T47D (cell line): ENCODE measurements around the gene ANKRD28.
"Not testable (repeated sequence)": the region's sequence is repeated elsewhere in the genome, so short reads cannot be mapped to it uniquely, and the experiment has no call there.

Experiments
- DNase-seq, 2 experiments: peaks; one replicate each; pipeline versions ENCODE4 v3.0.0 to v3.0.0-alpha.2; 2011 to 2012; ENCODE audit warnings: low read depth in 1 of 2, low spot score in 1 of 2
- JUND ChIP-seq: IDR thresholded peaks from 2 replicates; pipeline ENCODE4 v1.6.1; 2012; ENCODE audit warnings: low read depth
- in situ Hi-C: cut with HindIII; loops from 2 replicates; pipeline ENCODE4 v1.10.0; 2016; ENCODE audit warnings: low sequenced_read_pairs, low pct_unique_long_range_greater_than_20kb

ANKRD28 gene

GRCh38 chr3:15819043-15819442 lies 21.3 kb upstream of the ANKRD28 start:
- in situ Hi-C loops: no loop called here
- DNase-seq: no peak
- no peak for TF ChIP-seq JUND

- TF ChIP-seq JUND: no peak
- in situ Hi-C loops: no loop called here
- DNase-seq: peak; percentile 17 to 75
These were observed 17.9 kb upstream of the ANKRD28 start for GRCh38 chr3:15815696-15816095.

- in situ Hi-C loops, DNase-seq: not testable (repeated sequence)
These were observed 15.3 kb upstream of the ANKRD28 start for GRCh38 chr3:15813079-15813478.

- DNase-seq: peak in 1 of 2 experiments; percentile 32
- in situ Hi-C loops: no loop called here
- TF ChIP-seq JUND: no peak
These were observed 14.4 kb upstream of the ANKRD28 start for GRCh38 chr3:15812183-15812582.

- in situ Hi-C loops: no loop called here
- DNase-seq: peak in 1 of 2 experiments; percentile 36
- no peak for TF ChIP-seq JUND
These were observed 12.9 kb upstream of the ANKRD28 start for GRCh38 chr3:15810702-15811101.

- in situ Hi-C loops: no loop called here
- TF ChIP-seq JUND: no peak
- no peak for DNase-seq
These were observed 11.5 kb upstream of the ANKRD28 start for GRCh38 chr3:15809313-15809712.

- no peak for TF ChIP-seq JUND
- in situ Hi-C loops: no loop called here
- no peak for DNase-seq
These were observed 11.0 kb upstream of the ANKRD28 start for GRCh38 chr3:15808679-15809310.

- peak in 1 of 2 experiments; percentile 44 for DNase-seq
- in situ Hi-C loops: no loop called here
These were observed 8.0 kb upstream of the ANKRD28 start for GRCh38 chr3:15805756-15806266.

GRCh38 chr3:15804553-15805095 lies 6.8 kb upstream of the ANKRD28 start:
- TF ChIP-seq JUND: no peak
- in situ Hi-C loops: no loop called here
- no peak for DNase-seq

More at GRCh38 chr3:15805756-15806266, 8.0 kb upstream of the ANKRD28 start:
- no peak for TF ChIP-seq JUND

- in situ Hi-C loops: no loop called here
- no peak for DNase-seq
- no peak for TF ChIP-seq JUND
These were observed 6.1 kb upstream of the ANKRD28 start for GRCh38 chr3:15803921-15804320.

- DNase-seq: no peak
- in situ Hi-C loops: no loop called here
- TF ChIP-seq JUND: no peak
These were observed 3.5 kb upstream of the ANKRD28 start for GRCh38 chr3:15801298-15801697.

GRCh38 chr3:15800780-15801179 lies 3.0 kb upstream of the ANKRD28 start:
- in situ Hi-C loops: no loop called here
- no peak for TF ChIP-seq JUND
- no peak for DNase-seq

- in situ Hi-C loops: no loop called here
- DNase-seq: no peak
- no peak for TF ChIP-seq JUND
These were observed 2.5 kb upstream of the ANKRD28 start for GRCh38 chr3:15800327-15800726.

GRCh38 chr3:15798533-15799245 lies 910 bp upstream of the ANKRD28 start:
- in situ Hi-C loops: no loop called here
- TF ChIP-seq JUND: 0 out of 2 replicates have a peak, but pooled peaks have one; percentile 16
- DNase-seq: no peak
